SKM-1 (cell line): Measurements from ENCODE around the gene SLC39A9.
A peak's percentile ranks its signal among the peaks of the same experiment; 100 is the strongest.

Experiments
- DNase-seq: peaks from one replicate; lab custom pipeline; 2025; ENCODE audit not compliant: unreplicated experiment; lab: John Stamatoyannopoulos, UW

Gene SLC39A9

GRCh38 chr14:69424149-69424923, 25.8 kb downstream of the SLC39A9 start:
- DNase-seq: no peak

- DNase-seq: no peak
Measured at GRCh38 chr14:69427596-69427995, 29.1 kb downstream of the SLC39A9 start.

- DNase-seq: peak; percentile 52
Measured at GRCh38 chr14:69428289-69428998, 30.0 kb downstream of the SLC39A9 start.

- no peak for DNase-seq
Measured at GRCh38 chr14:69429643-69430042, 31.2 kb downstream of the SLC39A9 start.

GRCh38 chr14:69430306-69430939, 31.9 kb downstream of the SLC39A9 start:
- no peak for DNase-seq

- DNase-seq: no peak
Measured at GRCh38 chr14:69432364-69432763, 33.9 kb downstream of the SLC39A9 start.

- DNase-seq: peak; percentile 18
Measured at GRCh38 chr14:69439521-69440270, 41.2 kb downstream of the SLC39A9 start.

- DNase-seq: no peak
Measured at GRCh38 chr14:69441948-69442347, 43.5 kb downstream of the SLC39A9 start.

- no peak for DNase-seq
Measured at GRCh38 chr14:69443296-69443805, 44.9 kb downstream of the SLC39A9 start.

- DNase-seq: no peak
Measured at GRCh38 chr14:69449216-69449615, 50.7 kb downstream of the SLC39A9 start.

- no peak for DNase-seq
Measured at GRCh38 chr14:69451941-69452340, 53.4 kb downstream of the SLC39A9 start.

GRCh38 chr14:69458350-69458749, 59.9 kb downstream of the SLC39A9 start:
- no peak for DNase-seq

- DNase-seq: no peak
Measured at GRCh38 chr14:69459122-69459521, 60.6 kb downstream of the SLC39A9 start.

- peak; percentile 6 for DNase-seq
Measured at GRCh38 chr14:69460093-69460701, 61.7 kb downstream of the SLC39A9 start.

- DNase-seq: no peak
Measured at GRCh38 chr14:69464379-69464778, 65.9 kb downstream of the SLC39A9 start.

- DNase-seq: no peak
Measured at GRCh38 chr14:69464829-69465228, 66.3 kb downstream of the SLC39A9 start.

- peak; percentile 10 for DNase-seq
Measured at GRCh38 chr14:69468949-69469348, 70.5 kb downstream of the SLC39A9 start.

GRCh38 chr14:69471436-69471835, 72.9 kb downstream of the SLC39A9 start:
- DNase-seq: no peak

GRCh38 chr14:69471916-69472315, 73.4 kb downstream of the SLC39A9 start:
- no peak for DNase-seq

- no peak for DNase-seq
Measured at GRCh38 chr14:69473260-69473659, 74.8 kb downstream of the SLC39A9 start.

GRCh38 chr14:69473946-69474345, 75.5 kb downstream of the SLC39A9 start:
- DNase-seq: no peak
